ENCODE data around the gene ASB11.

DNA sequence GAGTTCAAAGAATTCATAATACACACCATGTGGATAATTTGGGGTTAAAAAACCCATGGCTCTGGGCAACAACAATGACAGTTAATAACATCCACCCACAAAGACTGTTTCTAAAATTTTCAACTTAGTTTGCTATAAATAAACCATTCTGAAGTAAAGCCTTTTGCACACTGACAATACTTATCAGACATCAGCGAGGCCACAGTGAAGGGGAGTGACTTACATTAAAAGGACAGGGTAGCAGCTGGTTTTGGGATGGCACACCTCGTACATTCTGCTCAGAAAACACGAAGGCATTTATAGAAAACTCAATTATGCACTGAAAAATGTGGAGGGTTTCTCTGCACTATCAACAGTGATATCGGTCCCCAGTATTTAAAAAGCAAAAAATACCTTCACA, 4.9 kb upstream of the ASB11 start:
- TF ChIP-seq POLR2AphosphoS5 (IDR thresholded peaks at IDR 0.05) (no peak), CTCF (IDR thresholded peaks at IDR 0.05 in 8 of 11, conservative IDR thresholded peaks at IDR 0.05 in 3 of 11) (no peak)

Measured in spleen (tissue), 7 donors.